Dermis microvascular lymphatic vessel endothelial cell (primary cell): ENCODE measurements around the gene TBX3. TPM values are rescaled to one million over a fixed set of nuclear protein-coding genes. Genes with fewer than 3 reads are reported as not detected.
A peak's percentile ranks its signal among the peaks of the same experiment; 100 is the strongest.

ENCODE experiments used
- DNase-seq, 2 donors: peaks; one replicate each; pipeline versions ENCODE4 v3.0.0 to v3.0.0-alpha.2; 2010; ENCODE audit warnings: low read depth in 2 of 2
- total RNA-seq: library from RNA; depleted of rRNA; stranded (reverse); fragments of >200 nt; gene quantifications from 2 replicates; pipeline ENCODE4 v1.2.1, GENCODE V29; 2014

Gene TBX3
- total RNA-seq, 1 donor from 2014 or later = 1.4 TPM

GRCh38 chr12:114682785-114683708 is 928 bp downstream of the TBX3 start:
- DNase-seq = peak in 1 of 2 donors; percentile 42

GRCh38 chr12:114682106-114682784 is 1.7 kb downstream of the TBX3 start:
- no peak for DNase-seq

GRCh38 chr12:114681116-114681871 is 2.7 kb downstream of the TBX3 start:
- no peak for DNase-seq

GRCh38 chr12:114680604-114681069 is 3.3 kb downstream of the TBX3 start:
- no peak for DNase-seq

GRCh38 chr12:114679942-114680341 is 4.0 kb downstream of the TBX3 start:
- DNase-seq = no peak

- DNase-seq = no peak
These were observed 4.5 kb downstream of the TBX3 start for GRCh38 chr12:114679452-114679875.

GRCh38 chr12:114678718-114679117 is 5.3 kb downstream of the TBX3 start:
- DNase-seq = no peak

- DNase-seq = no peak
These were observed 5.9 kb downstream of the TBX3 start for GRCh38 chr12:114678028-114678427.

- no peak for DNase-seq
These were observed 7.7 kb downstream of the TBX3 start for GRCh38 chr12:114676142-114676741.

GRCh38 chr12:114674251-114675047 is 9.5 kb downstream of the TBX3 start:
- DNase-seq = no peak

- DNase-seq = no peak
These were observed 10.1 kb downstream of the TBX3 start for GRCh38 chr12:114673901-114674250.

GRCh38 chr12:114673169-114673833 is 10.7 kb downstream of the TBX3 start:
- DNase-seq = no peak

GRCh38 chr12:114672817-114673168 is 11.2 kb downstream of the TBX3 start:
- no peak for DNase-seq

GRCh38 chr12:114671443-114672411 is 12.2 kb downstream of the TBX3 start:
- DNase-seq = no peak

GRCh38 chr12:114671066-114671442 is 12.9 kb downstream of the TBX3 start:
- DNase-seq = no peak

- no peak for DNase-seq
These were observed 13.5 kb downstream of the TBX3 start for GRCh38 chr12:114670291-114670980.

- DNase-seq = no peak
These were observed 14.3 kb downstream of the TBX3 start for GRCh38 chr12:114669401-114670290.
